ENCODE results near the gene MYOZ2. TPM values are rescaled to one million over a fixed set of nuclear protein-coding genes. Genes with fewer than 3 reads are reported as not detected.

MYOZ2 gene
- total and polyA plus RNA-seq, 2 donors (not counting 3 experiments of a cell fraction or from before 2014, with no cell fraction given) = 0.11 to 0.13 TPM

GRCh38 chr4:119087656-119088055, 48.0 kb upstream of the MYOZ2 start:
- BruUV-seq (replicated peaks) = no TSS peak
- dilution Hi-C loops (cut with MboI; ENCODE audit: extremely low pct_ligation_motif_present, low sequenced_read_pairs) = no loop called here
- Histone ChIP-seq H3K36me3 (ENCODE audit: control insufficient read depth in 2 of 2, extremely low read depth in 1 of 2, insufficient read depth in 2 of 2, low read length in 2 of 2) (no peaks in the 10 kb centered on the region), H3K27ac (ENCODE audit: insufficient read depth, low read depth, low read length) (no peak overlapping the region), H3K9me3 (replicated peaks; ENCODE audit: control insufficient read depth, insufficient read depth, low read length) (no peaks in the 10 kb centered on the region), H2AFZ (ENCODE audit: low read depth, low read length) (peak overlapping the region; percentile 46), H4K20me1 (replicated peaks; ENCODE audit: control insufficient read depth, extremely low read depth, insufficient read depth, low read length) (no peaks in the 10 kb centered on the region), H3K4me1 (ENCODE audit: control insufficient read depth, extremely low read depth, insufficient read depth, low read length) (no peaks in the 10 kb centered on the region), H3K27me3 (ENCODE audit: control insufficient read depth in 2 of 2, insufficient read depth in 2 of 2, low read length in 2 of 2) (no peaks in the 10 kb centered on the region), H3K9ac (replicated peaks; ENCODE audit: extremely low read depth, insufficient read depth, low read length) (no peak overlapping the region), H3K79me2 (ENCODE audit: control insufficient read depth, insufficient read depth, low read length) (no peaks in the 10 kb centered on the region), H3K4me2 (ENCODE audit: insufficient read depth, low read length) (no peak overlapping the region), H3K9me1 (replicated peaks; ENCODE audit: control insufficient read depth, extremely low read depth, insufficient read depth, low read length) (no peaks in the 10 kb centered on the region), H3K4me3 (replicated peaks in 1 of 3; ENCODE audit: insufficient read depth in 1 of 3, low read depth in 1 of 3, low read length in 3 of 3) (no peak overlapping the region)
- intact Hi-C loops (cut with micrococcal nuclease) = loop anchor here (1.0 kb wide), 2 partner anchors 125 to 199 kb away; partner anchors contain the start of gene USP53
- CTCF ChIA-PET = interaction anchor here (1.0 to 2.3 kb wide), 23 partner anchors 15 to 219 kb away, joined by 3 to 52 read pairs (median 6); partner anchors contain the start of genes MYOZ2 and USP53
- no peak for TF ChIP-seq MAX (IDR thresholded peaks at IDR 0.05; ENCODE audit: insufficient read depth, insufficient read length)
- no peak for TF ChIP-seq POLR2AphosphoS5 (IDR thresholded peaks at IDR 0.05; ENCODE audit: insufficient read depth, low read depth, low read length)
- no peak for TF ChIP-seq JUN (IDR thresholded peaks at IDR 0.05; ENCODE audit: borderline replicate concordance, insufficient read depth, insufficient read length, low read depth)
- TF ChIP-seq POLR2A (IDR thresholded peaks at IDR 0.05; ENCODE audit: low read depth, low read length) = no peak
- TF ChIP-seq FOS (IDR thresholded peaks at IDR 0.05; ENCODE audit: borderline replicate concordance, insufficient read depth, low read length) = no peak
- TF ChIP-seq GATA2 (IDR thresholded peaks at IDR 0.05; ENCODE audit: insufficient read depth, insufficient read length, low read depth, low read length) = no peak
- TF ChIP-seq EZH2 (IDR thresholded peaks at IDR 0.05; ENCODE audit: borderline replicate concordance, low read depth, low read length, severe bottlenecking) = no peak
- TF ChIP-seq CTCF (IDR thresholded peaks at IDR 0.05; ENCODE audit: extremely low read depth in 1 of 2, insufficient read depth in 1 of 2, low read depth in 1 of 2, low read length in 2 of 2) = no peak
- no peak for TF ChIP-seq MYC (IDR thresholded peaks at IDR 0.05; ENCODE audit: low read depth, low read length)
- FAIRE-seq (no peak), DNase-seq (ENCODE audit: low read depth, low spot score) (no peak)
- POLR2A ChIA-PET = interaction anchor here (1.2 kb wide), 1 partner anchor 125 kb away, joined by 8 read pairs; the partner anchor contains the start of gene USP53

All from endothelial cell of umbilical vein (primary cell).